LoVo (cell line): ENCODE measurements around the gene FAS.

Experiments
- DNase-seq: peaks from one replicate; pipeline ENCODE4 v3.0.0-alpha.2; 2016; ENCODE audit warnings: low spot score

Gene FAS

GRCh38 chr10:89035461-89035860 is 44.9 kb downstream of the FAS start:
- DNase-seq: no peak

GRCh38 chr10:89037096-89037495 is 46.5 kb downstream of the FAS start:
- no peak for DNase-seq

- DNase-seq: no peak
Observed at GRCh38 chr10:89042562-89042961, 52.0 kb downstream of the FAS start.

GRCh38 chr10:89043052-89043451 is 52.5 kb downstream of the FAS start:
- DNase-seq: no peak

GRCh38 chr10:89047397-89047796 is 56.8 kb downstream of the FAS start:
- DNase-seq: no peak

- no peak for DNase-seq
Observed at GRCh38 chr10:89051593-89051992, 61.0 kb downstream of the FAS start.

- no peak for DNase-seq
Observed at GRCh38 chr10:89053555-89053954, 63.0 kb downstream of the FAS start.

- no peak for DNase-seq
Observed at GRCh38 chr10:89055159-89055558, 64.6 kb downstream of the FAS start.

GRCh38 chr10:89062861-89063260 is 72.3 kb downstream of the FAS start:
- no peak for DNase-seq

- DNase-seq: no peak
Observed at GRCh38 chr10:89063465-89063864, 72.9 kb downstream of the FAS start.

GRCh38 chr10:89064748-89065147 is 74.2 kb downstream of the FAS start:
- no peak for DNase-seq
